ENCODE results near the gene RELT. TPM values are rescaled to one million over a fixed set of nuclear protein-coding genes. Genes with fewer than 3 reads are reported as not detected.

The RELT gene
- total RNA-seq, 2 donors from 2014 or later = 2.0 to 7.0 TPM

DNA sequence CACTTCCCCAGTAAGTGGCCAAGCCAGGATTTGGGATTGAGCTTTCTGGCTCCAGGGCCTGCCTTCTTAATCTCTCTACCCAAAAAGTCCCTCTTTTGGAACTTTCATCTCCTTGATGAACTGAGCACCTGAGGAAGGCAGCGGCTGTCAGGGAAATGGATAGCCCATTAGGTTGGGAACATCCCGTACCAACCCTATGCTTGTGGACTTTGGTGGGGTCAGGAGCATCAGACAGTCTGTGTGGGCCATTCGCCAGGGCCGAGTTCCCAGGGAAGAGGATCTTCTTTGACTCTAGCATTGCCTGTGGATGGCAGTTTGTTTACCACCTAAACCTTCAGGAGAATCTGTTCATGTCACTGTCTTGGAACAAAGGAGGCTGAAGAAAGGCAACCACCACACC lies 37.9 kb upstream of the RELT start:
- no peak for DNase-seq (ENCODE audit: low spot score)
- peaks cover 0 to 55% of the 10 kb centered on the region in 2 donors for H3K4me1 ChIP-seq
- no peak overlapping the region for H3K4me3 ChIP-seq
- peak overlapping the region; percentile 2 to 23 for H3K27ac ChIP-seq
- TF ChIP-seq, protein P1, sequence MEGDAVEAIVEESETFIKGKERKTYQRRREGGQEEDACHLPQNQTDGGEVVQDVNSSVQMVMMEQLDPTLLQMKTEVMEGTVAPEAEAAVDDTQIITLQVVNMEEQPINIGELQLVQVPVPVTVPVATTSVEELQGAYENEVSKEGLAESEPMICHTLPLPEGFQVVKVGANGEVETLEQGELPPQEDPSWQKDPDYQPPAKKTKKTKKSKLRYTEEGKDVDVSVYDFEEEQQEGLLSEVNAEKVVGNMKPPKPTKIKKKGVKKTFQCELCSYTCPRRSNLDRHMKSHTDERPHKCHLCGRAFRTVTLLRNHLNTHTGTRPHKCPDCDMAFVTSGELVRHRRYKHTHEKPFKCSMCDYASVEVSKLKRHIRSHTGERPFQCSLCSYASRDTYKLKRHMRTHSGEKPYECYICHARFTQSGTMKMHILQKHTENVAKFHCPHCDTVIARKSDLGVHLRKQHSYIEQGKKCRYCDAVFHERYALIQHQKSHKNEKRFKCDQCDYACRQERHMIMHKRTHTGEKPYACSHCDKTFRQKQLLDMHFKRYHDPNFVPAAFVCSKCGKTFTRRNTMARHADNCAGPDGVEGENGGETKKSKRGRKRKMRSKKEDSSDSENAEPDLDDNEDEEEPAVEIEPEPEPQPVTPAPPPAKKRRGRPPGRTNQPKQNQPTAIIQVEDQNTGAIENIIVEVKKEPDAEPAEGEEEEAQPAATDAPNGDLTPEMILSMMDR (IDR thresholded peaks at IDR 0.05) = no peak
- no peaks in the 10 kb centered on the region for H3K27me3 ChIP-seq
- no peaks in the 10 kb centered on the region for H3K36me3 ChIP-seq
- no peaks in the 10 kb centered on the region for H3K9me3 ChIP-seq

DNA sequence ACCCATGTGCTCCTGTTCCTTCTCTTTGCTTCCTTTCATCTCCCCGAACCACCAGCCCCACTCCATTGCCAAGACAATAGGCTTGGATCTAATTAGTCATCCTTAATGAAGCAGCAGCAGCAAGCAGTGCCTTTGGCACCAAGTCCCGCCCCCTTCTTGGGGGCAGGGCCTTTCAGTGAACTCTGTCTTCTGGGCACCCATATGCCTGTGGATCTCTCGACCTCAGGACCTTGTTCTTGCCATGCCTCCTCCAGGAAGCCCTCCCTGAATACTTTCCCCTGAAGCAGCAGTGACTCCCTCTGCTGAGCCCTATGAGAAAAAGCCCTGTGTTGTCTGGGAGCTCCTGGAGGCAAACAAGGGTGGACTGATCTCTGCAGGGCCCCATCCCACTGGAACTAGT lies 36.0 kb upstream of the RELT start:
- no peak overlapping the region for H3K27ac ChIP-seq
- TF ChIP-seq, protein P1 (IDR thresholded peaks at IDR 0.05) = no peak
- no peaks in the 10 kb centered on the region for H3K9me3 ChIP-seq
- DNase-seq (ENCODE audit: low spot score) = no peak
- H3K27me3 ChIP-seq = no peaks in the 10 kb centered on the region
- H3K4me1 ChIP-seq = peaks cover 0 to 55% of the 10 kb centered on the region in 2 donors
- H3K36me3 ChIP-seq = no peaks in the 10 kb centered on the region
- no peak overlapping the region for H3K4me3 ChIP-seq

DNA sequence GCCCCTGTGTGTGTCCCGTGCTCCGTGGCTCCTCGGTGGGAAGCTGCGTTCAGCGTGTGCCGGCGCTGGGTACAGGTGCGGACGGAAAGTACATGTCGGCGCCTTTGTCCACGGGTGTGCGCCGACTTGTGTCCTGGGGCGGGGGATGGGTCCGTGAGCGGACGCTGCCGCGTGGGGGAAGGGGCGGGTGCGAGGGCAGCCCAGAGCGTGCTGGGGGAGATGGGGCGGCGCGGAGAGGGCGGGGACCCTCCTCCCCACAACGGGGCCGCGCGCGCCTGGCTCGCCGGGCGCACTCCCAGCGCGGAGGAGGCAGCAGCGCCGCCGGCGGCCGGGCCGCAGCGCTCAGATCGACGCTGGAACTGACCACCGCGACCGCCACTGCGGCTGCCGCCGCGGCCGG lies 33.6 kb upstream of the RELT start:
- Histone ChIP-seq H3K9me3 (no peaks in the 10 kb centered on the region), H3K4me1 (peaks cover 0 to 55% of the 10 kb centered on the region in 2 donors), H3K27ac (peak overlapping the region in 1 of 2 donors; percentile 24), H3K4me3 (peak overlapping the region; percentile 16 to 45), H3K36me3 (peaks cover 6% of the 10 kb centered on the region), H3K27me3 (no peaks in the 10 kb centered on the region)
- DNase-seq (ENCODE audit: low spot score) = no peak
- TF ChIP-seq, protein P1 (IDR thresholded peaks at IDR 0.05) = peak in 1 of 2 donors; percentile 26

DNA sequence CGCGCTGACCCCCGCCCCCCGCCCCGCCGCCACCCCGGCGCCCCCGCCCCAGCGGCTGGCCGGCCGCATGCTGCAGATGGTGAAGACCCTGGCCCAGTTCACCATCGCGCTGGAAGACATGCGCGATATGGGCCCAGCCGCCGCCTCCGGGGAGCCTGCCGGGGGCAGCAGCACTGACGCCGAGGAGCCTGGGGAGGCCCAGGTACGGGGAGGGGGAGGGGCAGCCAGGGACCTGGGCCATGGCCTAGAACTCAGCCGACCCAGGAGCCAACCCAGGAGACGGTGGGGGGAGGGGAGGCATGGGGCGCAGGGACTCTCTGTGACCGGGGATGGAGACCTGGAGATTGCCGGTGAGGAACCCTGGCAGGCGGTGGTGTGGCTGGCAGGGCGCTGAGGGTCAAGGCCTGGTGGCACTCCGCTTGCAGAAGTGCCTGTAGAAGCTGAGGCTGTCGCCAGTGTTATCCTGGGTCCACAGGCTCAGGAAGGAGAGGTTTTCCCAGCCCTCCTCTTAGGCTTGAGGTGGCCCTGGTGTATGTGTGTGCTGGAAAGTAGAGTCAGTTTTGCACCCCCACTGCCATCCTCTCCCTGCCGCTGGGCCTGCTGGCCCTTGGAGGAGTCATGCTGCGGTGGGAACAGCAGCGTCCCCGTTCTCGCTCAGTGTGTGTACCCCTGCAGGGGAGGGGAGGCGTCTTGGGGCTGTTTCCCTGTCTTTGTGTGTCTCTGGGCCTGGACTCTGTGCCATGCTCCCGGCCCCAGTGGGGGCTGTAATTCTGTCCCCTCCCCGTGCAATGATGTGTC lies 32.9 kb upstream of the RELT start:
- TF ChIP-seq, protein P1 (IDR thresholded peaks at IDR 0.05) = no peak
- H3K4me3 ChIP-seq = peak overlapping the region in 1 of 2 donors; percentile 45
- H3K4me1 ChIP-seq = peaks cover 0 to 55% of the 10 kb centered on the region in 2 donors
- no peaks in the 10 kb centered on the region for H3K27me3 ChIP-seq
- DNase-seq (ENCODE audit: low spot score) = no peak
- no peaks in the 10 kb centered on the region for H3K9me3 ChIP-seq
- peak overlapping the region in 1 of 2 donors; percentile 24 for H3K27ac ChIP-seq
- peaks cover 13% of the 10 kb centered on the region for H3K36me3 ChIP-seq

DNA sequence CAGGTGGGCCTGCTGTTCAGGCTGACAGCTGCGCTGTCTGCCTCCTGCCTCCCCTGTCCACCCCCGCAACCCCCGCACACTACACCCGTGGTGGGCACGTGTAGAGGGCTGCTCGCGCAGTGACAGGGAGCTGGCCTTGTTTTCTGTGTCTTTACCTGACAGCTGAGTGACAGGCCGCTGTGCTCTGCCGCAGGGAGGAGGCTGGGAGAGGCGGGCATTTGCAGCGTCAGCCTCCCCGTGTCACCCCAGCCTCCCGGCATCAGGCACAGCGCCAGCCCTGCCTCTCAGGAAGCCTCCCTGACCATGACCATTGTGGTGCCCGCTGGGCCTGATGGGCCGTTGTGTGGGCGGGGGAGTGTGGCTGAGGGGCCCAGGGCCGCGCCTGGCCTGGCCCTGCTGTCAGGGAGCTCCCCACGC lies 32.0 kb upstream of the RELT start:
- no peak for DNase-seq (ENCODE audit: low spot score)
- Histone ChIP-seq H3K4me1 (peaks cover 0 to 56% of the 10 kb centered on the region in 2 donors), H3K27ac (peak overlapping the region; percentile 20 to 56), H3K36me3 (peaks cover 15% of the 10 kb centered on the region), H3K27me3 (no peaks in the 10 kb centered on the region), H3K4me3 (no peak overlapping the region), H3K9me3 (no peaks in the 10 kb centered on the region)
- TF ChIP-seq, protein P1 (IDR thresholded peaks at IDR 0.05) = no peak
